WTC11 (cell line): Measurements from ENCODE around the gene EEF1A1. TPM values are rescaled to one million over a fixed set of nuclear protein-coding genes. Genes with fewer than 3 reads are reported as not detected.

Experiments used
- ATAC-seq: fragments of 200-7000 bp; cut with Tn5 transposase; 2 replicates; pipeline ENCODE4 v1.10.0; 2021; ENCODE audit warnings: mild to moderate bottlenecking, moderate library complexity
- CTCF ChIA-PET: fragments of 300-600 bp; sonication (Branson Sonifier 250); formaldehyde crosslinking; loops from one replicate; lab custom pipeline; 2021; ENCODE audit warnings: antibody characterized with exemption; lab: Charles Lee
- POLR2A ChIA-PET: fragments of 350-600 bp; sonication (Branson Sonifier 250); formaldehyde crosslinking; loops from one replicate; lab custom pipeline; 2021; ENCODE audit warnings: antibody characterized with exemption; lab: Charles Lee
- DNase-seq: peaks from one replicate; pipeline ENCODE4 v3.0.0; 2021; ENCODE audit warnings: low spot score
- H3K27ac Mint-ChIP-seq: 2 replicates; pipeline ENCODE4 v1.8.0; 2021; ENCODE audit warnings: mixed read lengths
- H3K27me3 Mint-ChIP-seq: 2 replicates; pipeline ENCODE4 v1.8.0; 2021; ENCODE audit warnings: low read depth, mild to moderate bottlenecking, moderate library complexity, mixed read lengths
- H3K36me3 Mint-ChIP-seq: 2 replicates; pipeline ENCODE4 v1.8.0; 2021; ENCODE audit warnings: mixed read lengths
- H3K4me1 Mint-ChIP-seq: 2 replicates; pipeline ENCODE4 v1.8.0; 2022; ENCODE audit warnings: mixed read lengths
- H3K4me3 Mint-ChIP-seq: 2 replicates; pipeline ENCODE4 v1.8.0; 2021; ENCODE audit warnings: mild to moderate bottlenecking, moderate library complexity, mixed read lengths
- H3K9me3 Mint-ChIP-seq: 2 replicates; pipeline ENCODE4 v1.8.0; 2021; ENCODE audit warnings: mixed read lengths
- CREB1 ChIP-seq: sonication (generic); formaldehyde crosslinking; IDR thresholded peaks from 2 replicates; pipeline ENCODE4 v1.8.0; 2023; ENCODE audit warnings: mild to moderate bottlenecking, missing genetic modification reagents
- ELF4 ChIP-seq: sonication (generic); formaldehyde crosslinking; IDR thresholded peaks from 2 replicates; pipeline ENCODE4 v1.8.1; 2022; ENCODE audit warnings: low read depth, mild to moderate bottlenecking, moderate library complexity, missing genetic modification reagents
- FOXP1 ChIP-seq: sonication (generic); formaldehyde crosslinking; IDR thresholded peaks from 2 replicates; pipeline ENCODE4 v1.8.0; 2022; ENCODE audit warnings: missing genetic modification reagents, mild to moderate bottlenecking, moderate library complexity, borderline replicate concordance
- GRHL2 ChIP-seq: fragments of 250-450 bp; sonication (Bioruptor Pico); IDR thresholded peaks from 2 replicates; pipeline ENCODE4 v1.8.0; 2022; ENCODE audit warnings: mild to moderate bottlenecking, moderate library complexity; ENCODE audit not compliant: insufficient replicate concordance, severe bottlenecking
- GTF2I ChIP-seq: fragments of 250-450 bp; sonication (Bioruptor Pico); conservative IDR thresholded peaks from 2 replicates; pipeline ENCODE4 v1.4.0; 2021; ENCODE audit warnings: mild to moderate bottlenecking
- KAT7 ChIP-seq: sonication (generic); formaldehyde crosslinking; IDR thresholded peaks from 2 replicates; pipeline ENCODE4 v1.8.1; 2023; ENCODE audit warnings: missing genetic modification reagents, mild to moderate bottlenecking, borderline replicate concordance
- NR1H2 ChIP-seq: sonication (generic); formaldehyde crosslinking; IDR thresholded peaks from 2 replicates; pipeline ENCODE4 v1.9.0; 2021; ENCODE audit warnings: mild to moderate bottlenecking, moderate library complexity, missing genetic modification reagents
- SMAD4 ChIP-seq: sonication (generic); formaldehyde crosslinking; IDR thresholded peaks from 2 replicates; pipeline ENCODE4 v1.8.0; 2022; ENCODE audit warnings: mild to moderate bottlenecking, missing genetic modification reagents
- TEAD1 ChIP-seq: sonication (generic); formaldehyde crosslinking; IDR thresholded peaks from 2 replicates; pipeline ENCODE4 v1.8.0; 2022; ENCODE audit warnings: mild to moderate bottlenecking, missing genetic modification reagents
- ZNF138 ChIP-seq: sonication (generic); formaldehyde crosslinking; conservative IDR thresholded peaks from 2 replicates; pipeline ENCODE4 v1.8.1; 2022; ENCODE audit warnings: mild to moderate bottlenecking, moderate library complexity, missing genetic modification reagents
- total RNA-seq: library from RNA; stranded (reverse); gene quantifications from 3 replicates; pipeline ENCODE4 v1.2.3, GENCODE V29; 2021
- TF ChIP-seq, protein P1 (sequence below): sonication (generic); formaldehyde crosslinking; IDR thresholded peaks from 2 replicates; pipeline ENCODE4 v1.8.0; 2023; ENCODE audit warnings: missing genetic modification reagents, mild to moderate bottlenecking, borderline replicate concordance
- TF ChIP-seq, protein P2 (sequence below): sonication (generic); formaldehyde crosslinking; conservative IDR thresholded peaks from 2 replicates; pipeline ENCODE4 v1.8.1; 2022; ENCODE audit warnings: mild to moderate bottlenecking, missing genetic modification reagents
- TF ChIP-seq, protein P3 (sequence below): sonication (generic); formaldehyde crosslinking; IDR thresholded peaks from 2 replicates; pipeline ENCODE4 v1.8.1; 2023; ENCODE audit warnings: mild to moderate bottlenecking, missing genetic modification reagents, borderline replicate concordance
- TF ChIP-seq, protein P4 (sequence below): sonication (generic); formaldehyde crosslinking; IDR thresholded peaks from 2 replicates; pipeline ENCODE4 v1.8.1; 2023; ENCODE audit warnings: mild to moderate bottlenecking, moderate library complexity, missing genetic modification reagents
- TF ChIP-seq, protein P5 (sequence below): sonication (generic); formaldehyde crosslinking; conservative IDR thresholded peaks from 2 replicates; pipeline ENCODE4 v1.8.1; 2023; ENCODE audit warnings: mild to moderate bottlenecking, low read depth, missing genetic modification reagents, moderate library complexity
- TF ChIP-seq, protein P6 (sequence below): fragments of 200-600 bp; IDR thresholded peaks from 2 replicates; pipeline ENCODE4 v1.8.0; 2022; ENCODE audit warnings: antibody characterized with exemption
- TF ChIP-seq, protein P7 (sequence below): sonication (generic); formaldehyde crosslinking; IDR thresholded peaks from 2 replicates; pipeline ENCODE4 v1.8.0; 2022; ENCODE audit warnings: mild to moderate bottlenecking, missing genetic modification reagents

The EEF1A1 gene
- total RNA-seq, 1 experiment from 2014 or later, result 11,564 TPM

DNA sequence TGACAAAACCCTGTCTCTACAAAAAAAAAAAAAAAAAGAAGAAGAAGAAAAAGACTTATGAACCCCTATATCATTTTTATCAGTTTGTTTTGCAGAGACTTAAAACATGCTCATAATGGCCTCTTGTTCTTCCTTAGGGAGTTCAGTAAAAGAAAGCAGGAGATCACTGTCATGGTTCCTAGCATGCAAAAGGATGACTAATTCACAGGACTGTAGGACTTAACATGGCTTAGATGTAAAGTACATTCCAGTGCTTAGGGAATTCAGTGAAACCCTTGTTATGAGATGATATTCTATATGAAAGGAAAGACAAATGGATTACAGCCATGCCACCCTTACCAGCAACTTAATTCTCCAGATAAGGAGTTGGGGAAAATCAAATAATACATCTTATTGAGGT is 29.5 kb downstream of the EEF1A1 start (continued):
- TF ChIP-seq, protein P1, sequence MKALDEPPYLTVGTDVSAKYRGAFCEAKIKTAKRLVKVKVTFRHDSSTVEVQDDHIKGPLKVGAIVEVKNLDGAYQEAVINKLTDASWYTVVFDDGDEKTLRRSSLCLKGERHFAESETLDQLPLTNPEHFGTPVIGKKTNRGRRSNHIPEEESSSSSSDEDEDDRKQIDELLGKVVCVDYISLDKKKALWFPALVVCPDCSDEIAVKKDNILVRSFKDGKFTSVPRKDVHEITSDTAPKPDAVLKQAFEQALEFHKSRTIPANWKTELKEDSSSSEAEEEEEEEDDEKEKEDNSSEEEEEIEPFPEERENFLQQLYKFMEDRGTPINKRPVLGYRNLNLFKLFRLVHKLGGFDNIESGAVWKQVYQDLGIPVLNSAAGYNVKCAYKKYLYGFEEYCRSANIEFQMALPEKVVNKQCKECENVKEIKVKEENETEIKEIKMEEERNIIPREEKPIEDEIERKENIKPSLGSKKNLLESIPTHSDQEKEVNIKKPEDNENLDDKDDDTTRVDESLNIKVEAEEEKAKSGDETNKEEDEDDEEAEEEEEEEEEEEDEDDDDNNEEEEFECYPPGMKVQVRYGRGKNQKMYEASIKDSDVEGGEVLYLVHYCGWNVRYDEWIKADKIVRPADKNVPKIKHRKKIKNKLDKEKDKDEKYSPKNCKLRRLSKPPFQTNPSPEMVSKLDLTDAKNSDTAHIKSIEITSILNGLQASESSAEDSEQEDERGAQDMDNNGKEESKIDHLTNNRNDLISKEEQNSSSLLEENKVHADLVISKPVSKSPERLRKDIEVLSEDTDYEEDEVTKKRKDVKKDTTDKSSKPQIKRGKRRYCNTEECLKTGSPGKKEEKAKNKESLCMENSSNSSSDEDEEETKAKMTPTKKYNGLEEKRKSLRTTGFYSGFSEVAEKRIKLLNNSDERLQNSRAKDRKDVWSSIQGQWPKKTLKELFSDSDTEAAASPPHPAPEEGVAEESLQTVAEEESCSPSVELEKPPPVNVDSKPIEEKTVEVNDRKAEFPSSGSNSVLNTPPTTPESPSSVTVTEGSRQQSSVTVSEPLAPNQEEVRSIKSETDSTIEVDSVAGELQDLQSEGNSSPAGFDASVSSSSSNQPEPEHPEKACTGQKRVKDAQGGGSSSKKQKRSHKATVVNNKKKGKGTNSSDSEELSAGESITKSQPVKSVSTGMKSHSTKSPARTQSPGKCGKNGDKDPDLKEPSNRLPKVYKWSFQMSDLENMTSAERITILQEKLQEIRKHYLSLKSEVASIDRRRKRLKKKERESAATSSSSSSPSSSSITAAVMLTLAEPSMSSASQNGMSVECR, result no peak

DNA sequence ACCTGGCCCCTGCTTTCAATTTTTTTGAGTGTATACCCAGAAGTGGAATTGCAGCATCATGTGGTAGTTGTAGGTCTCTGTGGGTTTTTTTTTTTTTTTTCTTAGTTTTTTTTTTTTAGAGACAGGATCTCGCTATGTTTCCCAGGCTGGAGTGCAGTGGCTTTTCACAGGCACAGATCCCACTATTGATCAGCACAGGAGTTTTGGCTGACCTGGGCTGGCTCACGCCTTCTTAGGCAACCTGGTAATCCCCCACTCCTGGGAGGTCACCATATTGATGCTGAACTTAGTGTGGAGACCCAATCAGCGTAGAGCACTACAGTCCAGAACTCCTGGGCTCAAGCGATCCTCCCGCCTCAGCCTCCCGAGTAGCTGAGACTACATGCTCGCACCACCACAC is 33.4 kb downstream of the EEF1A1 start:
- ChIA-PET POLR2A (no interaction called here), CTCF (no interaction called here)
- ATAC-seq (no peak), DNase-seq (no peak)
- Mint-ChIP-seq H3K36me3 (peaks cover 70% of the 10 kb centered on the region), H3K27ac (no peak overlapping the region), H3K4me1 (no peaks in the 10 kb centered on the region), H3K27me3 (no peaks in the 10 kb centered on the region), H3K9me3 (peaks cover 9% of the 10 kb centered on the region; the same call in 1 of the 2 replicates), H3K4me3 (no peak overlapping the region)
- TF ChIP-seq GTF2I, result no peak
- TF ChIP-seq KAT7, result no peak
- no peak for TF ChIP-seq ELF4 (CRISPR knock-in tag)
- TF ChIP-seq TEAD1 (CRISPR knock-in tag), result no peak
- TF ChIP-seq, protein P2, sequence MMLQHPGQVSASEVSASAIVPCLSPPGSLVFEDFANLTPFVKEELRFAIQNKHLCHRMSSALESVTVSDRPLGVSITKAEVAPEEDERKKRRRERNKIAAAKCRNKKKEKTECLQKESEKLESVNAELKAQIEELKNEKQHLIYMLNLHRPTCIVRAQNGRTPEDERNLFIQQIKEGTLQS, result no peak
- TF ChIP-seq CREB1 (CRISPR knock-in tag), result no peak

DNA sequence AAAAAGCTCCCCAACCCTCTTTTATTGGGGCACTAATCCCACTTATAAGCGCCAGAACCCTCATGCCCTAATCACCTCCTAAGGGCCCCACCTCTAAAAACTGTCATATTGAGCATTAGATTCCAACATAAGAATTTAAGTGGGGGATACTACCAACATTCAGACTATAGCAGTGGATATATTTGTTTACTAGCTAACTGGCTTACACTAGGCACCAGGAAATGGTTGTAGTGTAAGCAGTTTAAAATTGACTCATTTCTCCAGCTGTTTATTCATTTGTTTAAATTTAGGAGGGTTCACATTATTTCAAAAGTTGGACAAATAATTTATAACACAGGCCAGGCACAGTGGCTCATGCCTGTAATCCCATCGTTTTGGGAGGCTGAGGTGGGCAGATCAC is 36.4 kb downstream of the EEF1A1 start:
- POLR2A ChIA-PET, result interaction anchor here (0.6 kb wide), 2 partner anchors 13 to 46 kb away, joined by 3 to 7 read pairs; no protein-coding TSS in a partner anchor
- DNase-seq, result no peak
- TF ChIP-seq, protein P3, sequence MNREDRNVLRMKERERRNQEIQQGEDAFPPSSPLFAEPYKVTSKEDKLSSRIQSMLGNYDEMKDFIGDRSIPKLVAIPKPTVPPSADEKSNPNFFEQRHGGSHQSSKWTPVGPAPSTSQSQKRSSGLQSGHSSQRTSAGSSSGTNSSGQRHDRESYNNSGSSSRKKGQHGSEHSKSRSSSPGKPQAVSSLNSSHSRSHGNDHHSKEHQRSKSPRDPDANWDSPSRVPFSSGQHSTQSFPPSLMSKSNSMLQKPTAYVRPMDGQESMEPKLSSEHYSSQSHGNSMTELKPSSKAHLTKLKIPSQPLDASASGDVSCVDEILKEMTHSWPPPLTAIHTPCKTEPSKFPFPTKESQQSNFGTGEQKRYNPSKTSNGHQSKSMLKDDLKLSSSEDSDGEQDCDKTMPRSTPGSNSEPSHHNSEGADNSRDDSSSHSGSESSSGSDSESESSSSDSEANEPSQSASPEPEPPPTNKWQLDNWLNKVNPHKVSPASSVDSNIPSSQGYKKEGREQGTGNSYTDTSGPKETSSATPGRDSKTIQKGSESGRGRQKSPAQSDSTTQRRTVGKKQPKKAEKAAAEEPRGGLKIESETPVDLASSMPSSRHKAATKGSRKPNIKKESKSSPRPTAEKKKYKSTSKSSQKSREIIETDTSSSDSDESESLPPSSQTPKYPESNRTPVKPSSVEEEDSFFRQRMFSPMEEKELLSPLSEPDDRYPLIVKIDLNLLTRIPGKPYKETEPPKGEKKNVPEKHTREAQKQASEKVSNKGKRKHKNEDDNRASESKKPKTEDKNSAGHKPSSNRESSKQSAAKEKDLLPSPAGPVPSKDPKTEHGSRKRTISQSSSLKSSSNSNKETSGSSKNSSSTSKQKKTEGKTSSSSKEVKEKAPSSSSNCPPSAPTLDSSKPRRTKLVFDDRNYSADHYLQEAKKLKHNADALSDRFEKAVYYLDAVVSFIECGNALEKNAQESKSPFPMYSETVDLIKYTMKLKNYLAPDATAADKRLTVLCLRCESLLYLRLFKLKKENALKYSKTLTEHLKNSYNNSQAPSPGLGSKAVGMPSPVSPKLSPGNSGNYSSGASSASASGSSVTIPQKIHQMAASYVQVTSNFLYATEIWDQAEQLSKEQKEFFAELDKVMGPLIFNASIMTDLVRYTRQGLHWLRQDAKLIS (CRISPR knock-in tag), result no peak
- TF ChIP-seq, protein P4, sequence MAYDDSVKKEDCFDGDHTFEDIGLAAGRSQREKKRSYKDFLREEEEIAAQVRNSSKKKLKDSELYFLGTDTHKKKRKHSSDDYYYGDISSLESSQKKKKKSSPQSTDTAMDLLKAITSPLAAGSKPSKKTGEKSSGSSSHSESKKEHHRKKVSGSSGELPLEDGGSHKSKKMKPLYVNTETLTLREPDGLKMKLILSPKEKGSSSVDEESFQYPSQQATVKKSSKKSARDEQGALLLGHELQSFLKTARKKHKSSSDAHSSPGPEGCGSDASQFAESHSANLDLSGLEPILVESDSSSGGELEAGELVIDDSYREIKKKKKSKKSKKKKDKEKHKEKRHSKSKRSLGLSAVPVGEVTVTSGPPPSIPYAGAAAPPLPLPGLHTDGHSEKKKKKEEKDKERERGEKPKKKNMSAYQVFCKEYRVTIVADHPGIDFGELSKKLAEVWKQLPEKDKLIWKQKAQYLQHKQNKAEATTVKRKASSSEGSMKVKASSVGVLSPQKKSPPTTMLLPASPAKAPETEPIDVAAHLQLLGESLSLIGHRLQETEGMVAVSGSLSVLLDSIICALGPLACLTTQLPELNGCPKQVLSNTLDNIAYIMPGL (CRISPR knock-in tag), result no peak
- TF ChIP-seq, protein P5, sequence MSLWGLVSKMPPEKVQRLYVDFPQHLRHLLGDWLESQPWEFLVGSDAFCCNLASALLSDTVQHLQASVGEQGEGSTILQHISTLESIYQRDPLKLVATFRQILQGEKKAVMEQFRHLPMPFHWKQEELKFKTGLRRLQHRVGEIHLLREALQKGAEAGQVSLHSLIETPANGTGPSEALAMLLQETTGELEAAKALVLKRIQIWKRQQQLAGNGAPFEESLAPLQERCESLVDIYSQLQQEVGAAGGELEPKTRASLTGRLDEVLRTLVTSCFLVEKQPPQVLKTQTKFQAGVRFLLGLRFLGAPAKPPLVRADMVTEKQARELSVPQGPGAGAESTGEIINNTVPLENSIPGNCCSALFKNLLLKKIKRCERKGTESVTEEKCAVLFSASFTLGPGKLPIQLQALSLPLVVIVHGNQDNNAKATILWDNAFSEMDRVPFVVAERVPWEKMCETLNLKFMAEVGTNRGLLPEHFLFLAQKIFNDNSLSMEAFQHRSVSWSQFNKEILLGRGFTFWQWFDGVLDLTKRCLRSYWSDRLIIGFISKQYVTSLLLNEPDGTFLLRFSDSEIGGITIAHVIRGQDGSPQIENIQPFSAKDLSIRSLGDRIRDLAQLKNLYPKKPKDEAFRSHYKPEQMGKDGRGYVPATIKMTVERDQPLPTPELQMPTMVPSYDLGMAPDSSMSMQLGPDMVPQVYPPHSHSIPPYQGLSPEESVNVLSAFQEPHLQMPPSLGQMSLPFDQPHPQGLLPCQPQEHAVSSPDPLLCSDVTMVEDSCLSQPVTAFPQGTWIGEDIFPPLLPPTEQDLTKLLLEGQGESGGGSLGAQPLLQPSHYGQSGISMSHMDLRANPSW, result no peak
- TF ChIP-seq, protein P6, sequence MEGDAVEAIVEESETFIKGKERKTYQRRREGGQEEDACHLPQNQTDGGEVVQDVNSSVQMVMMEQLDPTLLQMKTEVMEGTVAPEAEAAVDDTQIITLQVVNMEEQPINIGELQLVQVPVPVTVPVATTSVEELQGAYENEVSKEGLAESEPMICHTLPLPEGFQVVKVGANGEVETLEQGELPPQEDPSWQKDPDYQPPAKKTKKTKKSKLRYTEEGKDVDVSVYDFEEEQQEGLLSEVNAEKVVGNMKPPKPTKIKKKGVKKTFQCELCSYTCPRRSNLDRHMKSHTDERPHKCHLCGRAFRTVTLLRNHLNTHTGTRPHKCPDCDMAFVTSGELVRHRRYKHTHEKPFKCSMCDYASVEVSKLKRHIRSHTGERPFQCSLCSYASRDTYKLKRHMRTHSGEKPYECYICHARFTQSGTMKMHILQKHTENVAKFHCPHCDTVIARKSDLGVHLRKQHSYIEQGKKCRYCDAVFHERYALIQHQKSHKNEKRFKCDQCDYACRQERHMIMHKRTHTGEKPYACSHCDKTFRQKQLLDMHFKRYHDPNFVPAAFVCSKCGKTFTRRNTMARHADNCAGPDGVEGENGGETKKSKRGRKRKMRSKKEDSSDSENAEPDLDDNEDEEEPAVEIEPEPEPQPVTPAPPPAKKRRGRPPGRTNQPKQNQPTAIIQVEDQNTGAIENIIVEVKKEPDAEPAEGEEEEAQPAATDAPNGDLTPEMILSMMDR, result no peak
- TF ChIP-seq ZNF138 (CRISPR knock-in tag) (no peak), NR1H2 (CRISPR knock-in tag) (no peak), GRHL2 (CRISPR knock-in tag) (no peak), FOXP1 (no peak), SMAD4 (no peak)
- TF ChIP-seq, protein P7, sequence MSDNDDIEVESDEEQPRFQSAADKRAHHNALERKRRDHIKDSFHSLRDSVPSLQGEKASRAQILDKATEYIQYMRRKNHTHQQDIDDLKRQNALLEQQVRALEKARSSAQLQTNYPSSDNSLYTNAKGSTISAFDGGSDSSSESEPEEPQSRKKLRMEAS, result no peak

More for the DNA sequence above, 36.4 kb downstream of the EEF1A1 start:
- no peak for ATAC-seq
- Mint-ChIP-seq H3K27ac (no peak overlapping the region), H3K36me3 (peaks cover 73% of the 10 kb centered on the region), H3K4me3 (no peak overlapping the region), H3K27me3 (no peaks in the 10 kb centered on the region), H3K4me1 (no peaks in the 10 kb centered on the region), H3K9me3 (peaks cover 5% of the 10 kb centered on the region; the same call in 1 of the 2 replicates)
- CTCF ChIA-PET, result no interaction called here
